GM21717 (cell line): ENCODE results near the gene SLMAP.

Source experiments
- ATAC-seq: cut with Tn5 transposase; IDR thresholded peaks from one replicate; pipeline ENCODE4 v1.9.1; 2021; ENCODE audit warnings: mild to moderate bottlenecking, moderate library complexity; ENCODE audit not compliant: unreplicated experiment

SLMAP gene

GRCh38 chr3:57928511-57928910 lies 172.4 kb downstream of the SLMAP start:
- ATAC-seq: no peak

- ATAC-seq: no peak
These were observed 173.9 kb downstream of the SLMAP start for GRCh38 chr3:57929988-57930387.

DNA sequence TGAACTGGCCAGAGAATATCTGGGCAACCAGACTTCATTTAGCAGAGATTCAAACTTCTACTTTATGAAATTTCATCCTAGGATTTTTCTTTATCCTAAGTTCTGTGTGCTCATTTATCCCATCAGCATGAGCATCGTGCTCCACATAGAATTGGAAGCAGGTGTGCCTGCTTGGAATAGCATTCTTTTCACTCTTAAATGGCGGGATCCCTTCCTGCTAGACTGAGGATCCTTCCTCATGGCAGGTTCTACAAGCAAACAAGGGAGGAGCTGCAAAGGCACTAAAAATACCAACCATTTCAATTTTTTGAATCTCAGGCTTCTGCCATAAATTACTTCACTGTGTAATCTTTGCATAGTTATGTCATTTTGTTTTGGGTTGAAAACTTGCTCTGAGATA lies 177.5 kb downstream of the SLMAP start:
- ATAC-seq: no peak

DNA sequence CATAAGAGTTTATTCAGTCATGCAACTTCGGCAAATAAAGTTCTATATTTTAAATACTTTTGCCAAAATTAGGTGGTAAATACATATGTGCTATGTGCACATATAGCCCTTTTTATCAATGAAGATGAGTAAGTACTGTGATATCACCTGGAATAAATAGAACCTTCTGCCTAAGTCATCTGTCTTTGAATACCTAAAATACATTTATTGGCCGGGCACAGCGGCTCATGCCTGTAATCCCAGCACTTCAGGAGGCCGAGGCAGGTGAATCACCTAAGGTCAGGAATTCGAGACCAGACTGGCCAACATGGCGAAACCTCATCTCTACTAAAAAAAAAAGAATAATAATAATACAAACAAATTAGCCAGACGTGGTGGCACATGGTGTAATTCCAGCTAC lies 178.3 kb downstream of the SLMAP start:
- no peak for ATAC-seq

GRCh38 chr3:57935539-57935938 lies 179.4 kb downstream of the SLMAP start:
- no peak for ATAC-seq

- ATAC-seq: no peak
These were observed 181.0 kb downstream of the SLMAP start for GRCh38 chr3:57937092-57937491.

DNA sequence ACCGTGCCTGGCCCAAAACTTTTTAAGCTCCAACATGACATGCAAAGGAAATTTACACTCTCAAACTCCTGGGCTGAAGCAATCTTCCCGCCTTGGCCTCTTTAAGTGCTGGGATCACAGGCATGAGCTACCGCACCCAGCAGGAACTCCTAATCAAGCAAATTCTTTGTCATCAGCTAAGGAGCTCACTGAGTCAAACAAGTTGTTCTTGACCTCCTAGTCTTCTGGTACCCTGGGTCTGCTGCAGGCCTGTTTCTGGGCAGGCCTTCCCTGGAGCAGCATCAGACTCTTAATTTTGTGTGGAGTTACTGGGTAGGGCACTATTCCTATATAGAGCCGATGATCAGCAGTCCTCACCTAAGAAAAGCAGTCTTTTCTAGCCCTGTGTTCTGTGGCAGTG lies 183.7 kb downstream of the SLMAP start:
- no peak for ATAC-seq

GRCh38 chr3:57942388-57942787 lies 186.3 kb downstream of the SLMAP start:
- no peak for ATAC-seq

- ATAC-seq: no peak
These were observed 186.8 kb downstream of the SLMAP start for GRCh38 chr3:57942872-57943283.

DNA sequence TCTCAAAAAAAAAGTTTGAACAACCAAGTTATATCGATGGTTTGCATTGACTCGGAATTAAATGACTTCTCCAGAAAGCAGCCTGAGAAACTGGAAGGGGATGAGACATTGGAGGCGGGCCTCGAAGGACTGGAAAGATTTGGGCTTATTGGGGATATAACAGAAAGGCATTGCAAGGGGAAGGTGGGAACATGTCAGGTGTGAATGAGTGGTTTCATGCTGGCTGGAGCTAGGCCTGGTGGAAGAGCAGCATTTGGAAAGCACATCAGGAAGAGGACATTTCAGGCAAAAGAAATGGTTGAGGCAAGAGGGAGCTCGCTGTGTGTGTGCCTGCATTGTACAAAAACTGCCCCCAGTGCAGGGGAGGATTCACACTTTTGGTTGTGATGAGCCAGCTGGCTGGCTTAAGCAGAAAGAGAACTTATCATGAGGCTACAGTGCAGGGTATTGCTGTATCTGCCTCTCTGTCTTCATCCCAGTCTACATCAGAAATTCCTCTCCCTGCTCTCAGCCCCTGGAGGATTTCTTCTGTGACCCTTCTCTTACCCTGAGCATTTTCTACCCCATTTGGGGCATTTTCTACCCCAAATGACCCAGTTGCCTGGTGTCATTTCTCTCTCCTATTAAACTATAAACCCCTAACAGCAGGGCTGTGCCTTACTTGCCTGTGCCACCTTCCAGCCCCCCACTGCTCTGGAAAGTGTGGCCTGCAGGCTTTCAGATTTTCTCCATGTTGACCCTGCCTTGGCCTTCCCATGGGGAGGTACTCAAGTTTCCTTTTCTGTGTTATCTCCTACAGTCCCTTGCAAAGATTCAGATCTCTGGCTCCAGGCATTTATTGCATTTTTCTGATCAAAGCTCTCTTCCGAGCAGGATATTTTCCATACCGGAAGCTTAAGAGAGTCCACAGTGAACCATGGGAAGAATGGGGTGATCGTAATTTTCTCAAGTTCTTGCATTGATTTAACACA lies 187.7 kb downstream of the SLMAP start:
- ATAC-seq: no peak

GRCh38 chr3:57946970-57947381 lies 190.9 kb downstream of the SLMAP start:
- ATAC-seq: no peak

- no peak for ATAC-seq
These were observed 192.1 kb downstream of the SLMAP start for GRCh38 chr3:57948080-57948671.

DNA sequence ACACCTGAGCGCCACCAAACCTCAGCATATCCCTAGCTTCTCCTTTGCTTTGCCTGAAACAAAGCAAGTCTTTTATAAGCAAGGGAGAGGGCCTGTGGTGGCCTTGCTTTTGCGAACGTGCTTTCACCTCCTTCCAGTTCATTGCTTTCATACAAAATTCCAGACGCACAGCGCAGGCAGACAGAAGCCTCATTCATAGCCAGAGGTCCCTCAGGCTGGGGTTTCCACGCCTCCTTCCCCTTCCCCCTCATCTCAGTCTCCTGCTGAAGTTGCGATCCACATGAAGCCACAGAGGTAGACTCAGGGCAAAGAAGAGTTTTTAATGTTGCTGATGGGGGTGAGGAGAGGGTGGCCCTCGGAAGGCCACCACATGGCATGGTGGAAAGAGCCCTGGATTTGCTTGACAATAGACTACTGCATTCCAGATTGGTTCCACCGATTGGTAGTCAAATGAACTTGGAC lies 192.7 kb downstream of the SLMAP start:
- no peak for ATAC-seq

GRCh38 chr3:57949344-57949743 lies 193.2 kb downstream of the SLMAP start:
- ATAC-seq: no peak

GRCh38 chr3:57949785-57950615 lies 193.9 kb downstream of the SLMAP start:
- no peak for ATAC-seq

GRCh38 chr3:57951066-57951882 lies 195.2 kb downstream of the SLMAP start:
- no peak for ATAC-seq

- no peak for ATAC-seq
These were observed 196.1 kb downstream of the SLMAP start for GRCh38 chr3:57952208-57952631.

DNA sequence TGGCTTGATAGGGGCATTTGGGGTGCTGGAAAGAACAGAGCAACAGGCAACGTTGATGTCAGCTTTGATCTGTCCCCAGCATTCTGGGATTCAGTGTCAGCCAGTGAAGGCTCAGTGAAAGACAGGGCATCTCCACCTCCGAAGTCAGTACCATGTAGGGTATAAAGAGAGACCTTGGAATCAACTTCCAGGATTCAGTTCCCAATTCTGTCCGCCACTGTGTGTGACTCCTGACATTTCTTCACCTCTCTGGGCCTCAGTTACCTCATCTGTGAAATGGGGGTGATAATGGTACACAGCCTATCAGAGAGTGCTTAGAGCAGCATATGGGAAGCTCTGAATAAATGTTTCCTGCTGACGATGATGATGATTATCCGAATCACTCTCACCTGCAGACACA lies 196.5 kb downstream of the SLMAP start:
- no peak for ATAC-seq

DNA sequence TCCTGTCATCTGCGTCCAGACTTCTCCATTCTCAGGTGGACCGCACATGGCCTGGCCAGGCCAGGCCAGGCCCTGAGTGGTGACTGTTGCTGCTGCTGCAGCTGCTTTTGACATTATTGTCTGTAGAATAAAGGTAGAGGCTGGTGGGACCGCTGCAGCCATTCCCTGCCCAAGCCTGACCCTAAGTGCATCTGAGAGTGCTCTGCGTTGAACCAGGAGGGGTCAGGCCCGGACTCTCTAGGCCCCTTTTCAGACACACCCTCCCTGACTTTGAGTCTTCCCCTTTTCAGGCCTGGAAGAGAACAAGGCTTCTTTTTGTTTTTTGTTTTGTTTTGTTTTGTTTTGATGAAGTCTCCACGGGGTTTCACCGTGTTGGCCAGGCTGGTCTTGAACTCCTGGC lies 197.5 kb downstream of the SLMAP start:
- ATAC-seq: no peak

DNA sequence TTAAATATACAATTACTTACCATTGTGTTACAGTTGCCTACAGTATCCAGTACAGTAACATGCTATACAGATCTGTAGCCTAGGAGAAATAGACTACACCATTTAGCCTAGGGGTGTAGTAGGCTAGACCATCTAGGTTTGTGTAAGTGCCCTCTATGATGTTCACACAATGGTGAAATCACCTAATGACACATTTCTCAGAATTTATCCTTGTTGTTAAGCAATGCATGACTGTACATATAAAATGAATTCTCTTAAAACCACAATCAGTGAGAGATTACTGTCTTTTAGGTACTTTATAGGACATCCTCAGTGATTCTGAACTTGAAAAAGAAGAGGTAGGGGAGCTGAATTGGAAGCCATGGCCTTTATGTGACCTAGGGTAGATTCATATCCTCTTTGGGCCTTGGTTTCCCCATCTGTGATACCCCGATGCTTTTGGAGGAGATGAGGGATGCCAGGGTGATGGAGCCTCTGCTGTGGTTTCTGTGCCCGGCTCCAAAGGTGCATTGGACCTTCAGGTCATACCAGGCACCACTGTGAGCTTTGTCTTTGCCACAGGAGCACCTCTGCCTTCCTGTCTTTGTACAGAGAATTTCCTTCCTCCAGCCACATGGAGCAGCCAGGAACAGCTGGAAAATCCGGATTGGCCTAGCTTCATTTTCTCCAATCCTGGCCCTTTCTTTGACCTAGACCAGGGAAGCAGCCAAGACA lies 200.2 kb downstream of the SLMAP start:
- no peak for ATAC-seq
